Measurements from ENCODE around the gene CHRNA1. TPM values are rescaled to one million over a fixed set of nuclear protein-coding genes. Genes with fewer than 3 reads are reported as not detected.

Gene CHRNA1
- total RNA-seq (2021), result not detected in 2 replicates
- Bru-seq, nascent RNA, result percentile 2 among the genes with signal in this experiment
- BruChase-seq, experiment 1, labeled RNA remaining after a 2-hour chase, result percentile 2 among the genes with signal in this experiment
- BruChase-seq, experiment 2, labeled RNA remaining after a 6-hour chase, result not detected
- long read RNA-seq, partial matches to known transcripts, result 0 of 2 reads
- long read RNA-seq, other reads (novel, unspliced or antisense), result 2 of 2 reads

DNA sequence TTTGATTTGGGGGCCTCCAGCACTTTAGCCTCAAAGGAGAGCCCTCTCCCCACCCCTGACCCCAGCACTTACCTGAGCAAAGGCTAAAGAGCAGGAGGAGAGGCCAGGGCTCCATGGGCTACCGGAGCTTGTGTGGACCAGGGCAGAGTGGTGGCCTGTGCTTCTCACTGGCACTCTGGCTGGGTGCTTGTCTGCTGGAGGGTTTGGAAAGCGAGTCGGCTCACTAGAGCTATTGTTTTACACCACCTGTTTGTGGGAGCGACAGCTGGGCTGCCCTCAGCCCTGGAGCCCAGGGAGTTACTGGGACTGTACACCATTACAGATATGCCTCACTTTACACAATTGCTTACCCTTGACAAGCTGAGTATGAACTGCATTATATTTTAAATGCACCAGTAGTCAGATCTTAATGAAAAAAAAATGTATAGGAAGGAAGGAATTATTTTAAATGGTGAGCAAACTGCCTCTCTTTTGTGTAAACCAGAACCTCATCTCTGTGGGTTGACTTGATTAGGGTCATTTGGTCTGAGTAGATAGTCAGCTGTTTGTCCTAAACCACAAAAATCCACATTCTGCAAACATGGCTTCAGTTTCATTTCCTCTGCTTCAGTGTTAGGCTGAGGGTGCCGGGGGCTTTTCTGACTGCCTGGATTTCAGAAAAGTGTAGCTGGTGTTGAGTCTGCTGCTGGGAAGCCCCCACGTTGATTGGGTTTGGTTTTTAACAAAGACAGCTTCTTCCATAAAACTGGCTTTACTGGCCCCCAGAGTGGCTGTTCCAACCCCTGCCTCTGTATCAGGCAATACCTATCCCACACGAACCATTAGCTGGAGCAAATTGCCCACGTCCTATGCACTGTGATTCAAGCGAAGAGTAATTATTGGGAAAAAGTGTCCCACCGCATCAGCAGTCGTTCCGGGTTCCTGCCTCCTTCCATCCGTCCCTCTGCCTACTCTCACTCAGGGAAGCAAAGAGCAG, at the start of gene CHRNA1:
Gene CHRNA1 (minus strand): TSS at position 193 of the 976 bp plus-strand sequence. CDS start 78 bp downstream, at position 115.
- no peak within 1 kb of the TSS for H3K4me2 ChIP-seq
- intact Hi-C loops (cut with micrococcal nuclease; ENCODE audit: unreplicated experiment), result no loop called here
- H3K4me3 ChIP-seq, result no peak within 1 kb of the TSS
- H3K9me2 ChIP-seq (ENCODE audit: insufficient read depth), result no peaks in the 10 kb centered on the region
- DNase-seq, result no peak
- H3K79me2 ChIP-seq (ENCODE audit: low read depth), result no peaks in the 10 kb centered on the region
- no peak within 1 kb of the TSS for H3K27ac ChIP-seq
- no peaks in the 10 kb centered on the region for H3K27me3 ChIP-seq (ENCODE audit: insufficient read depth, low read depth)
- no TSS peak for BruUV-seq (replicated peaks)
- peaks cover 10% of the 10 kb centered on the region; the same call in 1 of the 2 replicates for H3K4me1 ChIP-seq (replicated peaks; ENCODE audit: insufficient read depth)
- TF ChIP-seq, protein P1, sequence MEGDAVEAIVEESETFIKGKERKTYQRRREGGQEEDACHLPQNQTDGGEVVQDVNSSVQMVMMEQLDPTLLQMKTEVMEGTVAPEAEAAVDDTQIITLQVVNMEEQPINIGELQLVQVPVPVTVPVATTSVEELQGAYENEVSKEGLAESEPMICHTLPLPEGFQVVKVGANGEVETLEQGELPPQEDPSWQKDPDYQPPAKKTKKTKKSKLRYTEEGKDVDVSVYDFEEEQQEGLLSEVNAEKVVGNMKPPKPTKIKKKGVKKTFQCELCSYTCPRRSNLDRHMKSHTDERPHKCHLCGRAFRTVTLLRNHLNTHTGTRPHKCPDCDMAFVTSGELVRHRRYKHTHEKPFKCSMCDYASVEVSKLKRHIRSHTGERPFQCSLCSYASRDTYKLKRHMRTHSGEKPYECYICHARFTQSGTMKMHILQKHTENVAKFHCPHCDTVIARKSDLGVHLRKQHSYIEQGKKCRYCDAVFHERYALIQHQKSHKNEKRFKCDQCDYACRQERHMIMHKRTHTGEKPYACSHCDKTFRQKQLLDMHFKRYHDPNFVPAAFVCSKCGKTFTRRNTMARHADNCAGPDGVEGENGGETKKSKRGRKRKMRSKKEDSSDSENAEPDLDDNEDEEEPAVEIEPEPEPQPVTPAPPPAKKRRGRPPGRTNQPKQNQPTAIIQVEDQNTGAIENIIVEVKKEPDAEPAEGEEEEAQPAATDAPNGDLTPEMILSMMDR (conservative IDR thresholded peaks at IDR 0.05), result no peak
- TF ChIP-seq EZH2 (IDR thresholded peaks at IDR 0.05; ENCODE audit: low read depth), result no peak
- no peak within 1 kb of the TSS for H2AFZ ChIP-seq
- CTCF ChIA-PET, result interaction anchor here (1.8 kb wide), 1 partner anchor 16 kb away, joined by 3 read pairs; no protein-coding TSS in a partner anchor
- no peaks in the 10 kb centered on the region for H4K20me1 ChIP-seq (ENCODE audit: insufficient read depth)
- H3K9me3 ChIP-seq (ENCODE audit: insufficient read depth, low read depth), result no peaks in the 10 kb centered on the region
- no peaks in the 10 kb centered on the region for H3F3A ChIP-seq (ENCODE audit: insufficient read depth, low read depth)
- POLR2A ChIA-PET (ENCODE audit: unreplicated experiment), result no interaction called here
- H3K36me3 ChIP-seq (ENCODE audit: low read depth), result no peaks in the 10 kb centered on the region

DNA sequence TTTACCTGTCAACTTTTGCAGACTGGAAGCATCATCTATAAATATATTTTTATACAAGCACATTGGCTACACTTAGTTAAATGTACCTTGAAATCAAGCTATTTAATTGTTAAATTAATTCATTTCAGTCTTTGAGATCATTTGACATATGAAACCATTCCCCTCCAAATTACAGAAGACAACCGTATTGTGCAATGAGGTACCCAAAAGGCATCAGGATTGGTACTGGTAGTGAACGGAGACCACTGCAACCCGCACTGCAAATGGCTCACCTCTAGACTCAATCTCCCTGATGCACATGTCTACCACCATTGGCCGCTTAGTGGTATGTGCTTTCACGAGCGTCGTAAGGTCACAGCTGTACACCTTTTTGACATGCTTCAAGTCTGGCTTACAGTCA, 47.8 kb upstream of the CHRNA1 start:
- Histone ChIP-seq H3K4me3 (no peak overlapping the region), H3K9me2 (ENCODE audit: insufficient read depth) (no peaks in the 10 kb centered on the region), H4K20me1 (ENCODE audit: insufficient read depth) (no peaks in the 10 kb centered on the region), H3K36me3 (ENCODE audit: low read depth) (no peaks in the 10 kb centered on the region), H3K9me3 (ENCODE audit: insufficient read depth, low read depth) (no peaks in the 10 kb centered on the region), H3K4me1 (replicated peaks; ENCODE audit: insufficient read depth) (no peaks in the 10 kb centered on the region), H2AFZ (no peak overlapping the region), H3K27ac (no peak overlapping the region), H3K27me3 (ENCODE audit: insufficient read depth, low read depth) (no peaks in the 10 kb centered on the region), H3K4me2 (no peak overlapping the region), H3K79me2 (ENCODE audit: low read depth) (no peaks in the 10 kb centered on the region), H3F3A (ENCODE audit: insufficient read depth, low read depth) (no peaks in the 10 kb centered on the region)
- no peak for DNase-seq
- intact Hi-C loops (cut with micrococcal nuclease; ENCODE audit: unreplicated experiment), result no loop called here
- BruUV-seq (replicated peaks), result no TSS peak
- CTCF ChIA-PET, result no interaction called here
- POLR2A ChIA-PET (ENCODE audit: unreplicated experiment), result no interaction called here
- TF ChIP-seq EZH2 (IDR thresholded peaks at IDR 0.05; ENCODE audit: low read depth), result no peak
- TF ChIP-seq, protein P1 (conservative IDR thresholded peaks at IDR 0.05), result no peak

DNA sequence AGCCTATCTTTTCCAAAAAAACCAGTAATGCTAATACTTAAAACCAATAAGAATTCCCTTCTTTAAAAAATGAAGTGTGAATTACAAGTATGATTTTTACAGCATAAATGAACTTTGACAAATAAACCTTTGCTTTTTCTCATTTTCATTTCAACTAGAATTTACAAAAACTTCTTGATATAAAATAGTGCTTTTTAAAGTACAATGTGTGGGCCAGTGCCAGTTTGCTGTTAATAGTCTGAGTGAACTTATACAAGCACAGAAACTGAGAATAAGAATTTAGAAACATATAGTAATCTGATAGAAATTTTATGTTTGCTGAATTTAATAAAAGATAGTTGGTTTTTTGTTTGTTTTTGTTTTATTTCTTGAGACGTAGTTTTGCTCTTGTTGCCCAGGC, 43.7 kb upstream of the CHRNA1 start:
- Histone ChIP-seq H3K79me2 (ENCODE audit: low read depth) (no peaks in the 10 kb centered on the region), H3K4me3 (no peak overlapping the region), H2AFZ (no peak overlapping the region), H3K9me3 (ENCODE audit: insufficient read depth, low read depth) (no peaks in the 10 kb centered on the region), H3K27ac (no peak overlapping the region), H3K27me3 (ENCODE audit: insufficient read depth, low read depth) (no peaks in the 10 kb centered on the region), H3K4me2 (no peak overlapping the region), H4K20me1 (ENCODE audit: insufficient read depth) (no peaks in the 10 kb centered on the region), H3F3A (ENCODE audit: insufficient read depth, low read depth) (no peaks in the 10 kb centered on the region), H3K9me2 (ENCODE audit: insufficient read depth) (no peaks in the 10 kb centered on the region), H3K36me3 (ENCODE audit: low read depth) (no peaks in the 10 kb centered on the region), H3K4me1 (replicated peaks; ENCODE audit: insufficient read depth) (no peaks in the 10 kb centered on the region)
- CTCF ChIA-PET, result no interaction called here
- no peak for DNase-seq
- intact Hi-C loops (cut with micrococcal nuclease; ENCODE audit: unreplicated experiment), result no loop called here
- POLR2A ChIA-PET (ENCODE audit: unreplicated experiment), result no interaction called here
- TF ChIP-seq, protein P1 (conservative IDR thresholded peaks at IDR 0.05), result no peak
- TF ChIP-seq EZH2 (IDR thresholded peaks at IDR 0.05; ENCODE audit: low read depth), result no peak
- BruUV-seq (replicated peaks), result no TSS peak

Measured in PC-9 (cell line).